Right lobe of liver (tissue), 6 donors: Measurements from ENCODE around the gene SLC18A3. TPM values are rescaled to one million over a fixed set of nuclear protein-coding genes. Genes with fewer than 3 reads are reported as not detected.

ENCODE experiments used
- ATAC-seq, 4 donors: fragments of 200-7000 bp; cut with Tn5 transposase; one replicate each; pipeline ENCODE4 v1.9.1; 2020; ENCODE audit warnings: mild to moderate bottlenecking in 4 of 4, moderate library complexity in 4 of 4
- DNase-seq, 3 donors: peaks; one replicate each; pipeline ENCODE4 v3.0.0-alpha.2; 2020
- H3K27ac ChIP-seq, 3 donors: fragments of 200-600 bp; one replicate each; pipeline ENCODE4 v1.8.0; 2022
- H3K27me3 ChIP-seq, 2 donors: fragments of 200-600 bp; one replicate each; pipeline ENCODE4 v1.8.0; 2022
- H3K36me3 ChIP-seq, 4 donors: fragments of 200-600 bp; sonication (generic) in 1 of 4; one replicate each; pipeline versions ENCODE4 v1.5.1 to v1.8.0; 2017 to 2022; ENCODE audit warnings: control low read depth in 1 of 4
- H3K4me1 ChIP-seq, 4 donors: fragments of 200-600 bp; sonication (generic) in 1 of 4; one replicate each; pipeline versions ENCODE4 v1.5.1 to v1.8.0; 2017 to 2022; ENCODE audit warnings: control low read depth in 1 of 4
- H3K4me3 ChIP-seq, 3 donors: fragments of 200-600 bp; one replicate each; pipeline ENCODE4 v1.8.0; 2022
- H3K9me3 ChIP-seq, 4 donors: fragments of 200-600 bp; sonication (generic) in 1 of 4; one replicate each; pipeline versions ENCODE4 v1.5.1 to v1.8.0; 2017 to 2022; ENCODE audit warnings: control low read depth in 1 of 4
- POLR2A ChIP-seq: fragments of 450-650 bp; IDR thresholded peaks from one replicate; pipeline ENCODE4 v1.6.1; 2017; ENCODE audit warnings: antibody characterized with exemption, mild to moderate bottlenecking
- WGBS: methylation state at CpG from one replicate; pipeline ENCODE4 v1.1.6; 2018; ENCODE audit warnings: low coverage, low lambda C conversion rate; ENCODE audit not compliant: insufficient coverage; ENCODE audit errors: missing lambda C conversion rate; 5-methylcytosine and 5-hydroxymethylcytosine counted together
- intact Hi-C, 2 donors: fragments of 100-400 bp; cut with DNase I; formaldehyde crosslinking; loops; one replicate each; pipeline versions ENCODE4 v1.11.2 to v1.14.1; 2022
- total RNA-seq, 6 experiments: library from RNA; depleted of rRNA in 2 of 6; stranded (reverse); fragments of >200 nt in 2 of 6; fragmentation: NEBNext Ultra II Directional in 3 of 6; extraction: Animal tissue kit (Norgen Biotek cat#: 25700) in 3 of 6; gene quantifications; one replicate each; pipeline versions ENCODE4 v1.1.0 to v1.2.4, GENCODE V29; 2016 to 2023
- TF ChIP-seq, protein P1 (sequence below), 4 donors: fragments of 200-600 bp in 3 of 4; fragments of 450-650 bp in 1 of 4; IDR thresholded peaks; one replicate each; pipeline versions ENCODE4 v1.5.1 to v1.8.0; 2016 to 2022; ENCODE audit warnings: antibody characterized with exemption in 4 of 4, mild to moderate bottlenecking in 2 of 4
- donor health status: DM: no; HTN: yes; CAD: no.
- donor health status: DM: no; HTN: no; CAD: no.
- donor health status: DM: no; HTN: no; CAD: no.
- donor health status: DM: no; HTN: yes; CAD: no.
- donor health status: DM: no; HTN: yes; CAD: no.

Gene SLC18A3
- total RNA-seq, 6 experiments from 2014 or later = not detected

- no peaks in the 10 kb centered on the region for H3K4me1 ChIP-seq
- 38% methylated on average over 8 of the region's 10 CpGs for WGBS
- intact Hi-C loops = no loop called here
- no peak overlapping the region for H3K4me3 ChIP-seq
- H3K36me3 ChIP-seq = no peaks in the 10 kb centered on the region
- no peak for TF ChIP-seq POLR2A
- TF ChIP-seq, protein P1, sequence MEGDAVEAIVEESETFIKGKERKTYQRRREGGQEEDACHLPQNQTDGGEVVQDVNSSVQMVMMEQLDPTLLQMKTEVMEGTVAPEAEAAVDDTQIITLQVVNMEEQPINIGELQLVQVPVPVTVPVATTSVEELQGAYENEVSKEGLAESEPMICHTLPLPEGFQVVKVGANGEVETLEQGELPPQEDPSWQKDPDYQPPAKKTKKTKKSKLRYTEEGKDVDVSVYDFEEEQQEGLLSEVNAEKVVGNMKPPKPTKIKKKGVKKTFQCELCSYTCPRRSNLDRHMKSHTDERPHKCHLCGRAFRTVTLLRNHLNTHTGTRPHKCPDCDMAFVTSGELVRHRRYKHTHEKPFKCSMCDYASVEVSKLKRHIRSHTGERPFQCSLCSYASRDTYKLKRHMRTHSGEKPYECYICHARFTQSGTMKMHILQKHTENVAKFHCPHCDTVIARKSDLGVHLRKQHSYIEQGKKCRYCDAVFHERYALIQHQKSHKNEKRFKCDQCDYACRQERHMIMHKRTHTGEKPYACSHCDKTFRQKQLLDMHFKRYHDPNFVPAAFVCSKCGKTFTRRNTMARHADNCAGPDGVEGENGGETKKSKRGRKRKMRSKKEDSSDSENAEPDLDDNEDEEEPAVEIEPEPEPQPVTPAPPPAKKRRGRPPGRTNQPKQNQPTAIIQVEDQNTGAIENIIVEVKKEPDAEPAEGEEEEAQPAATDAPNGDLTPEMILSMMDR (IDR thresholded peaks at IDR 0.05) = no peak
- H3K27me3 ChIP-seq = no peaks in the 10 kb centered on the region
- H3K27ac ChIP-seq = no peak overlapping the region
- H3K9me3 ChIP-seq = no peaks in the 10 kb centered on the region
- peak in 1 of 3 donors; percentile 27 for DNase-seq
- ATAC-seq = no peak
Observed at GRCh38 chr10:49619613-49620012, 9.5 kb downstream of the SLC18A3 start.

- no peak overlapping the region for H3K4me3 ChIP-seq
- ATAC-seq (no peak), DNase-seq (peak in 1 of 3 donors; percentile 22)
- intact Hi-C loops = no loop called here
- 73% methylated on average over 2 of the region's 12 CpGs for WGBS
- TF ChIP-seq, protein P1 (IDR thresholded peaks at IDR 0.05) = no peak
- no peak for TF ChIP-seq POLR2A
- H3K27ac ChIP-seq = no peak overlapping the region
- H3K36me3 ChIP-seq = no peaks in the 10 kb centered on the region
- H3K27me3 ChIP-seq = no peaks in the 10 kb centered on the region
- H3K9me3 ChIP-seq = no peaks in the 10 kb centered on the region
- no peaks in the 10 kb centered on the region for H3K4me1 ChIP-seq
Observed at GRCh38 chr10:49620286-49620810, 10.2 kb downstream of the SLC18A3 start.

DNA sequence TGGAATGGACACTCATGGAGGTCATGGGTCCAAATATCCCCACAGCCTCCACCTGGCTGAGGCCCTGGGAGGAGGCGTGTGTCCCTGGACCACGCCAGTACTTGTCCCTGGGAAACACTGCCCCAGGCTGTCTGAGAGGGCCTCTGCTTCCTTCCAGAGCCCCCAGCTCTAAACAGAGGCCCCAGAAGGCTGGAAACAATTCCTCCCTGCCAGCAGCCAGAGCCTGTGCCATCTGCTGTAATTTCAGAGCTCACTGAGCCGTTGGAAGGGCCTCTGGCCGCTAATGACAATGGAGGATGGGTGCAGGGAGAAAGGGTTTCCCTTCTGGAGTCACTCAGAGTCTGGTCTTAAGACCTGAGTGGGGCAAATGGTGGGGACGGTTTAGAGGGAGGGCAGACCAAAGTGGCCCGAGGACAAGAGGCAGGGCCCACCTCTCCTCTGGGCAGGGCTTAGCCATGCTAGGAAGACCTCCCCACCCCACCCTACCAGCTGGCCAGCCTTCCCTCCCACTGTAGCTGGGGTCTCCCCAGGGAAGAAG is 10.8 kb downstream of the SLC18A3 start:
- ATAC-seq = no peak
- intact Hi-C loops = no loop called here
- Histone ChIP-seq H3K4me1 (no peaks in the 10 kb centered on the region), H3K27ac (no peak overlapping the region), H3K27me3 (no peaks in the 10 kb centered on the region), H3K36me3 (no peaks in the 10 kb centered on the region), H3K9me3 (no peaks in the 10 kb centered on the region), H3K4me3 (no peak overlapping the region)
- TF ChIP-seq, protein P1 (IDR thresholded peaks at IDR 0.05) = no peak
- TF ChIP-seq POLR2A = no peak
- 0% methylated on average over 2 of the region's 6 CpGs for WGBS
- peak in 1 of 3 donors; percentile 17 for DNase-seq

GRCh38 chr10:49621561-49621960 is 11.5 kb downstream of the SLC18A3 start:
- H3K4me3 ChIP-seq = no peak overlapping the region
- peak in 1 of 3 donors; percentile 25 for DNase-seq
- no peak for ATAC-seq
- WGBS = 39% methylated on average over 6 of the region's 6 CpGs
- H3K27ac ChIP-seq = no peak overlapping the region
- no peaks in the 10 kb centered on the region for H3K9me3 ChIP-seq
- no peaks in the 10 kb centered on the region for H3K4me1 ChIP-seq
- H3K36me3 ChIP-seq = no peaks in the 10 kb centered on the region
- H3K27me3 ChIP-seq = no peaks in the 10 kb centered on the region
- TF ChIP-seq POLR2A = no peak
- TF ChIP-seq, protein P1 (IDR thresholded peaks at IDR 0.05) = no peak
- intact Hi-C loops = no loop called here
